GM19324 (cell line): ENCODE measurements around the gene BNIP3.

Source experiments
- ATAC-seq: cut with Tn5 transposase; IDR thresholded peaks from one replicate; pipeline ENCODE4 v1.9.1; 2021; ENCODE audit warnings: mild to moderate bottlenecking, moderate library complexity; ENCODE audit not compliant: unreplicated experiment, low FRiP score

The BNIP3 gene

GRCh38 chr10:131981429-131982184, at the start of gene BNIP3:
Gene BNIP3 (minus strand): TSS chr10:131981923. CDS start chr10:131981806, 117 bp downstream.
- ATAC-seq: peak; percentile 94

- ATAC-seq: no peak
Observed at GRCh38 chr10:132030898-132031463, 49.3 kb upstream of the BNIP3 start.

- no peak for ATAC-seq
Observed at GRCh38 chr10:132028706-132029105, 47.0 kb upstream of the BNIP3 start.

- ATAC-seq: no peak
Observed at GRCh38 chr10:132027423-132027983, 45.8 kb upstream of the BNIP3 start.

GRCh38 chr10:132023092-132023811, 41.5 kb upstream of the BNIP3 start:
- ATAC-seq: no peak

- no peak for ATAC-seq
Observed at GRCh38 chr10:132022241-132022640, 40.5 kb upstream of the BNIP3 start.

GRCh38 chr10:132021504-132022143, 39.9 kb upstream of the BNIP3 start:
- no peak for ATAC-seq

GRCh38 chr10:132021046-132021445, 39.3 kb upstream of the BNIP3 start:
- no peak for ATAC-seq

- no peak for ATAC-seq
Observed at GRCh38 chr10:132020456-132020855, 38.7 kb upstream of the BNIP3 start.

- ATAC-seq: no peak
Observed at GRCh38 chr10:132019366-132019765, 37.6 kb upstream of the BNIP3 start.

- ATAC-seq: no peak
Observed at GRCh38 chr10:132018446-132018845, 36.7 kb upstream of the BNIP3 start.

- ATAC-seq: no peak
Observed at GRCh38 chr10:132016514-132016913, 34.8 kb upstream of the BNIP3 start.

- ATAC-seq: no peak
Observed at GRCh38 chr10:132011445-132011844, 29.7 kb upstream of the BNIP3 start.

GRCh38 chr10:132011024-132011423, 29.3 kb upstream of the BNIP3 start:
- no peak for ATAC-seq

GRCh38 chr10:132010483-132010882, 28.8 kb upstream of the BNIP3 start:
- ATAC-seq: no peak

GRCh38 chr10:132009575-132009974, 27.9 kb upstream of the BNIP3 start:
- no peak for ATAC-seq

GRCh38 chr10:132007681-132008080, 26.0 kb upstream of the BNIP3 start:
- ATAC-seq: no peak

- ATAC-seq: no peak
Observed at GRCh38 chr10:132006966-132007365, 25.2 kb upstream of the BNIP3 start.

- no peak for ATAC-seq
Observed at GRCh38 chr10:132005147-132005546, 23.4 kb upstream of the BNIP3 start.

GRCh38 chr10:132004052-132004451, 22.3 kb upstream of the BNIP3 start:
- ATAC-seq: no peak
